ENCODE results near the gene PM20D2.

- no peak for TF ChIP-seq EP300 (IDR thresholded peaks at IDR 0.05)
- no peak for TF ChIP-seq POLR2AphosphoS5 (IDR thresholded peaks at IDR 0.05)
Observed at GRCh38 chr6:89209457-89209856, 63.6 kb downstream of the PM20D2 start.

Measured in sigmoid colon (tissue), 4 donors.